H1 (cell line): Measurements from ENCODE around the gene SPECC1. TPM values are rescaled to one million over a fixed set of nuclear protein-coding genes. Genes with fewer than 3 reads are reported as not detected.

ENCODE experiments used
- CHD7 ChIP-seq: fragments of 300-600 bp; sonication (generic); IDR thresholded peaks from 2 replicates; pipeline ENCODE4 v1.7.1; 2012; ENCODE audit warnings: low read length, moderate library complexity, mild to moderate bottlenecking, inconsistent platforms; ENCODE audit not compliant: insufficient replicate concordance
- EGR1 ChIP-seq: IDR thresholded peaks from 2 replicates; pipeline ENCODE4 v1.6.1; 2011; ENCODE audit warnings: low read depth, low read length, borderline replicate concordance
- polyA plus RNA-seq, 7 experiments: library from polyadenylated mRNA; depleted of rRNA in 3 of 7; stranded (reverse) in 5 of 7; unstranded in 2 of 7; fragments of >200 nt in 5 of 7; fragments of 200-250 nt in 2 of 7; gene quantifications; 1 replicate in 5 of 7; 2 replicates in 1 of 7; 4 replicates in 1 of 7; pipeline versions ENCODE4 v1.2.1 to v1.2.3, GENCODE V29; 2011 to 2013; ENCODE audit warnings: missing spikeins in 2 of 7, mixed read lengths in 2 of 7
- total RNA-seq: library from RNA; stranded (reverse); fragmentation: NEBNext Ultra II Directional; extraction: Animal tissue kit (Norgen Biotek cat#: 25700); gene quantifications from 2 replicates; pipeline ENCODE4 v1.2.1, GENCODE V29; 2021

Gene SPECC1
- total and polyA plus RNA-seq, 2 of the 8 experiments (the other 6 are each of a cell fraction or from before 2014, with no cell fraction given) = 35.8 to 87.9 TPM

GRCh38 chr17:20208717-20209116 is 199.6 kb downstream of the SPECC1 start (continued):
- TF ChIP-seq CHD7 (no peak), EGR1 (no peak)
- TF ChIP-seq, all 59 proteins: peak for 0
